Activated CD8-positive, alpha-beta memory T cell treated with anti-CD3 and anti-CD28 coated beads for 1 hour (primary cell): ENCODE results near the gene RANGAP1.
A peak's percentile ranks its signal among the peaks of the same experiment; 100 is the strongest.

Experiments
- DNase-seq, 2 donors: peaks; one replicate each; pipeline ENCODE4 v3.0.0-alpha.2; 2020; ENCODE audit warnings: low read depth in 1 of 2; ENCODE audit errors: extremely low read depth in 1 of 2

Gene RANGAP1, protein sequence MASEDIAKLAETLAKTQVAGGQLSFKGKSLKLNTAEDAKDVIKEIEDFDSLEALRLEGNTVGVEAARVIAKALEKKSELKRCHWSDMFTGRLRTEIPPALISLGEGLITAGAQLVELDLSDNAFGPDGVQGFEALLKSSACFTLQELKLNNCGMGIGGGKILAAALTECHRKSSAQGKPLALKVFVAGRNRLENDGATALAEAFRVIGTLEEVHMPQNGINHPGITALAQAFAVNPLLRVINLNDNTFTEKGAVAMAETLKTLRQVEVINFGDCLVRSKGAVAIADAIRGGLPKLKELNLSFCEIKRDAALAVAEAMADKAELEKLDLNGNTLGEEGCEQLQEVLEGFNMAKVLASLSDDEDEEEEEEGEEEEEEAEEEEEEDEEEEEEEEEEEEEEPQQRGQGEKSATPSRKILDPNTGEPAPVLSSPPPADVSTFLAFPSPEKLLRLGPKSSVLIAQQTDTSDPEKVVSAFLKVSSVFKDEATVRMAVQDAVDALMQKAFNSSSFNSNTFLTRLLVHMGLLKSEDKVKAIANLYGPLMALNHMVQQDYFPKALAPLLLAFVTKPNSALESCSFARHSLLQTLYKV

GRCh38 chr22:41285820-41286638 lies at the start of gene RANGAP1:
Gene RANGAP1, minus strand, starts transcription at chr22:41286187. Its CDS starts 5,143 bp downstream, at chr22:41281044.
- DNase-seq: peak; percentile 93 to 97

GRCh38 chr22:41334951-41335635 lies 49.1 kb upstream of the RANGAP1 start:
- DNase-seq: no peak

GRCh38 chr22:41334215-41334614 lies 48.2 kb upstream of the RANGAP1 start:
- DNase-seq: no peak

- DNase-seq: no peak
These were observed 47.8 kb upstream of the RANGAP1 start for GRCh38 chr22:41333806-41334205.

- DNase-seq: no peak
These were observed 46.4 kb upstream of the RANGAP1 start for GRCh38 chr22:41332217-41332939.

DNA sequence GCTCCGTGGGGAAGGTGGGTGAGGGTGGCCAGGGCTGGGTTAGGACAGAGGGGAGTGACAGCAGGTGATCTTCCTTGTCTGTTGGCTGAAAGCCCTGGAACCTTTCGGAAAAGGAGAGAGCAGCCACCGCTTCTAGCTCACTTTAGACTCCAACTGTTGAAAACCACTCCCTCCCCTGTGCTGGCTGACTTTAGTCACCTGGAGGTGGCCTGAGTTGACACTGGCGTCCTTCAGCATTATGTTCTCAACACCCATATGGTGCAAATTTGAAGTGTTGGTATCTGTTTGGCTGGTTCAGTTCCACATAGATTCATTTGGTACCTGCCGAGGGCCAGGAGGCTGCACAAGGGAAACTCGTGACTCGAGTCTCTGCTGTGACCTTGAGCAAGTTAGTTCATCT lies 44.2 kb upstream of the RANGAP1 start:
- no peak for DNase-seq

- DNase-seq: no peak
These were observed 41.1 kb upstream of the RANGAP1 start for GRCh38 chr22:41327124-41327523.

GRCh38 chr22:41324821-41325528 lies 39.0 kb upstream of the RANGAP1 start:
- no peak for DNase-seq

DNA sequence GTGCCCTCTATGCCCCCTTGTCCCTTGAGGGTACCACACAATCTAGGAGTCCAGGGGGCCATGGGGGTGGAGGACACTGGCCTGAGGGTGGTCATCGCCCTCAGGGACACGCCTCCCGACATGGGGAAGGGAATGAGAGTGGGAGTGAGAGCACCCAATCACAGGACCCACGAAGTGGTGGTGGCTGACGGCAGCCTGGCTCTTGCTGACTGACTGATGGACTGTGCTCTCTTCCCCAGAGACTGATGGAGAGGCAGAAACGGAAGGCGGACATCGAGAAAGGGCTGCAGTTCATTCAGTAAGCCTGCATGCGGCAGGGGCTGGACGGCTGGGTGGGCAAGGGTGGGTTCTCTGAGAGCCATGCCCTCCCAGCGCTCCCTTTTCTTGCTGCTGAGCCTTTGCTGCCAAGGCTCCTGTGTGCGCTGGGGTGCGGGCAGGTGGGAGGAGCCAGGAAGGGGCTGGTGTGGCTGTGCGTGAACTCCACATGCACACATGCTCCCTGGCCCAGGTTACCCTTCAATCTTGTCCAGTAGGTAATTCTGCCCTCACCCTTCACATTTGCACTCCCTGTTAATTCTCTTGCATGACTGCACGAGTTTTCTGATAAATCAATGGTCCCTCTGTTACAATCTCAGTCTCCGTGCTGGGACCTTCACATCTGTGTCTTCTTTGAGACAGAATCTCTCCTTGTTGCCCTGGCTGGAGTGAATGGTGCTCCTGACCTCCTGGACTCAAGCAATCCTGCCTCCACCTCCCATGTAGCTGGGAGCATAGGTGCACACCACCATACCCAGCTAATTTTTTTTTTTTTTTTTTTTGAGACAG lies 34.6 kb upstream of the RANGAP1 start:
- no peak for DNase-seq

GRCh38 chr22:41315586-41315985 lies 29.6 kb upstream of the RANGAP1 start:
- DNase-seq: no peak

- no peak for DNase-seq
These were observed 28.8 kb upstream of the RANGAP1 start for GRCh38 chr22:41314821-41315220.

DNA sequence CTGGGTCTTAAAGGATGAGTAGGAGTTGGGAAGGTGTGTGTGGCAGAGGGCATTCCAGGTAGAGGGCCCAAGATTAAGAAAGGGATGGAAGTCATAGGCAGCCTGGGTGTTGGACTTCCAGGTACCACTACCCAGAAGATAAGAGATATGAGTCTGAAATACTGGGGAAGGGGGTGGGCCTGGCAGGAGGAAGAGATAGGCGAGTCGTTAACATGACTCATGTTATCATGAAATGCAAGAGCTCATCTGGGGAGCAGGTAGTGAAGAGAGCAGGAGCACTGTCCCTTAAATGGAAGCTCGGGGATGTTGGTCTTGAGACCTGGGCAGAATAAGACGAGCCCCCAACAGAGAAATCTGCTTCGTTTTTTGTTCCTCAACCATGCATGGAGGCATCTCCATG lies 25.5 kb upstream of the RANGAP1 start:
- DNase-seq: no peak

- no peak for DNase-seq
These were observed 24.3 kb upstream of the RANGAP1 start for GRCh38 chr22:41310336-41310735.

DNA sequence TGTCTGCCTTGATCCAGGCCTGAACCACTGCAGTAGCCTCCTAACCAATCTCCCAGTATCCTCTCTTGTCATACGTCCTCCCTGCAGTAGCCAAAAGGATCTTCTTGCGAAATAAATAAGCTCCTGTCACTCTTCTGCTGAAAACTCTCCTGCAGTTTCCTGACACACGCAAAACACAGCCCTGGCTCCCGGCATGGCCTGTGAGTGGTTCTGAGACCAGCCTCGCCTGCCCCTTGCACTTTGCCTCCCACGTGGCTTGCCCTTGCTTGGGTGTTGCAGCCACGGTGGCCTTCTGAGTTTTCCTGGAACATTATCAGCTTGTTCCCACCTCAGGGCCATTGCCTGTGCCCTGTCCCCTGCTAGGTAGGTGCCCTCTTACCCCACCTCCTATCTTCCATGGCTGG lies 22.6 kb upstream of the RANGAP1 start:
- DNase-seq: no peak

DNA sequence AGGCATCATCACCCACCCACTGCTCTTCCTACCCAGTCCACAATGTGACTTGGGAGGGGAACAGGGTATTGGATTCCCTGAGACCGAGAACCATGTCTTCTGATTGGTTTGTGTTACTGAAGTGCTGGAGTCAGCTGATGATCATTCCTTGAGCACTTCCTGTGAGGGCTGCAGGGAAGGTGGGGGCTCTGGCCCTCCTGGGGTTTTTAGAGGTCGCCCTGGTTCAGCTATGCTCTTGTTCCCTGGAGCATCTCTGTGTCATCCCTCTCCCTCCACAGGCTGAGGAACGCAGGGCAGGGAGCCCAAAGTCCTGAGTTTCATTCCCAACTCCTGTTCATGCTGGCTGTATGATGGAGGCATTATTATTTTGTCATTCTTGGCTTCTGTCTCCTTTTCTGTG lies 22.1 kb upstream of the RANGAP1 start:
- no peak for DNase-seq

DNA sequence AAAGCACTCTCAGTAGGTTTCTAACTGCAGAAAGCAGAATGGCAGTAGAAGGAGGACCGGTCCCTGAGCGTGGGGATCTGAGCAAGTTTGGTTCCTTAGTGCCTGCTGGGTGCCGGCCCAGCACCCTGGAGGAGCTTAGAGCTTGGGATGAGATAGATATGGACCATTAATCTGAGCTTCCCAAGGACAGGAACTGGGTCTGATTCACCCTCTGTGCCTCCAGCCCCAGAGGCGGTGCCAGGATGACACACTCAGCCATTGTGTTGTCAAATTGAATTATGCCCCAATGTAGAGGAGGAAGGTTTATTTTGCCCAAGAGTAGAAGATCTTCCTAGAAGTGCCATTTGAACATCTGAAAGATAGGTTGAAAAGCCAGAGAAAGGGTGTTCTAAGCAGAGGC lies 19.7 kb upstream of the RANGAP1 start:
- no peak for DNase-seq

DNA sequence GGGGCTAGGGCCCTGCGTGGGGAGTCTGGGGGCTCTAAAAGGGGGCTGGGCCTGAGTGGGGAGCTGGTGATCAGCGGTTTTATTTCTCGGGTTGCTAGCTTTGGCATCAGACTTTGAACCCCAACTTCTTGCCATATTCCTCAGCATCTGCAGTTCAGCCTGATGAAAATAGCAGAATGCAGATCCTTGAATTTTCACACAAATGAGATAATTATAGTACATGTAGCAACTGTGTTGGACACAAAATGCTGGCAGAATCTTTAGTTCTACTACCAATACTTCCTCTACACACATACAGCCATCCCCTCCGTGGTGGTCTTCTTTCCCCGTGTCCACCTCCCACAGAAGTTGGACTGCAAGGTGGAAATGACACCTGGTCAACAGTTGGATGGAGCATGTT lies 16.8 kb upstream of the RANGAP1 start:
- DNase-seq: no peak

DNA sequence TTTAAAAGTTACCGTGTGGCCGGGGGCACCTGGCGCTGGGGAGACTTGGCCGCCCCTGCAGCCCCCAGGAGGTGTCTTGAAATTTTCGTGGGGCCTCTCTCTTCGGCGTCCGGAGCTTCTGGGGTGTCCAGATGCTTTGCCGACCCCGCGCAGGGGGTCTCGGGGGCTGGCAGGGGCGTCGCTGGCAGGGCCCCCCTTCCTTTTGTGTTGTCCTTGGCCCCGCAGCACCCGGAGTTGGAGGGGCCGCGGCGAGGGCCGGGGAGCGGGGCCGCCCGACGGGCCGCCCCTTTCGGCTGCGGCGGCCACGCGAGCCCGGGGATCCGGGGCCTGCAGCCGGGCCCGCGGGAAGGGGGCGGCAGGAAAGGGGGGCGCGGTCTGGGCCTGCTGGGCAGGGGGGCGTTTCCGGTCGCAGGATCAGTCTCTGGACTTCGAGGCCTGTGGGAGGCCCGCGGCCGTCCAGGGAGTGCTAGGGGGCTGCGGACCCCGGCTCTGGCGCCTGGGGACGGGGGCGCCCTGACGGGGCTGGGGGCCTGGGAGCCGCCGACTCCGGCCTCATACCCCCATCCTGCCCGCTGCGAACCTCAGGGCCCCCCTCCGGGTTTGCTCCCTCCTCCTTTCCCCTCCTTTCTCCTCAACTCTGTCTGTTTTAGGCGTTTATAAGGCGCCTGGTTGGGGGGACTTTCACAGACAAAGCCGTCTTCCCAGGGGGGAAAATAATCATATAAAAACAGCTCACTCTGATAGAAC lies 16.2 kb upstream of the RANGAP1 start:
- DNase-seq: no peak
